Measurements from ENCODE around the gene WNK2.

Gene WNK2

DNA sequence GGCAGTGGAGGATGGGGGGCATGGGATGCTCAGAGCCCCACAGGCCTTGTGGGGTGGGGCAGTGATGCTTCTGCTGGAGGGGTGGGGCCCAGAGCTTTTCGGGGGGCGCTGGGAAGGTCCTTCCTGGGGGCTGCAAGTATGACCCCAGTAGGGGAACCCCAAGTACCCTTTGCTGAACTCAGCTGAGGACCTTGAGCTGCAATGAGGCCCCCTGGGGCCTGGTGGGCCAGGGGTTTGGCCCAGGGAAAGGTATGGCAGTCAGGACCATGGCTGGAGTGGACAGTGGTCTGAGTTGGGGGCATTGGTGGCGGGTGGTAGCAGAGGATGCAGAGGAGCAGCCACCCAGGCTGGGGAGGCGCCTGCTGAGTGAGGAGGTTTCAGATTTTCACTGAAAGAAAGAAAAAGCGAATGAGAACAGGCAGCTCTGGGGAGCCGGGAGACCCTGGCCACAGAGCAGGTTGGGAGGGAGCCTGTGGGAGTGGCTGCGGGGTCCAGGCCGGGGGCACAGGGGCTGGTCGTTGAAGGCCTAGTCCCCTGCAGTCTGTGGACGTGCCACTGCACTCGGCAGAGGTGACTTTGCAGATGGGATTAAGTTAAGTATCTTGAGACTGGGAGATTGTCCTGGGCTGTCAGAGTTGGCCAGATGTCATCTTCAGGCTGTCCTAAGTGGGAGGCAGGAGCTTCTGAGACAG is 19.2 kb downstream of the WNK2 start:
- FAIRE-seq = no peak

DNA sequence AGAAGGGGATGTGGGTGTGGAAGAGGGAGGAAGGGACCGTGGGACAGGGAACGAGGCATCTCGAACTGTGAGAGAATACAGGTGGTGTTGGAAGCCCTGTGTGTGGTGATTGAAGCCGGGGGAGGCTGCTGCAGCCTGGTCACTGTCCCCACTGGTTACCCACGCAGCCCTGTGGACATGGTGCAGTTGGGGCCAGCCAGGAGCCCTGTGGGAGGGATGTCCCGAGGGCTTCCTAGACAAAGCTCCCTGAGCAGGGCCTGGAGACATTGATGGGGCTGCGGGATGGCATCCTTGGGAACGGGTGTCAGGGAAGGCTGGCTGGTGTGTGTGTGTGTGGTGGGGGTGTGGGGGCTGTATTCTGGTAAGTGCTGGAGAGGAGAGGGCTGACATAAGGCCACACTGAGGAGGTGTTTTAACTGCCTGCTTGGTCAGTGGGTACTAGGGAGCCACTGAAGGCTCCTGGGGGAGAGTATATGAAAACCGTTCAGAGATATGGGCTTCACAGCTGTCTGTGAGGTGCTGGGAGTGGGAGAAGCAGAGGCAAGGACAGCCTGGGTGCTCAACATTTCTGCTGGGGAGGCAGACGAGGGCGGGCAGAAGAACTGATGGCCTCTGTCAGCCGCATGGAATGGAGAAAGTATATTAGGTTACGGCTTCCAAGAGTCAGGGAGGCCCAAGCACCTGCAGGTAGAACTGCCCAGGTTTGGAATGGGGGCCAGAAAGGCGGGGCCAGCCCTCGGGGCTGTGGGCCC is 20.0 kb downstream of the WNK2 start:
- no peak for FAIRE-seq

DNA sequence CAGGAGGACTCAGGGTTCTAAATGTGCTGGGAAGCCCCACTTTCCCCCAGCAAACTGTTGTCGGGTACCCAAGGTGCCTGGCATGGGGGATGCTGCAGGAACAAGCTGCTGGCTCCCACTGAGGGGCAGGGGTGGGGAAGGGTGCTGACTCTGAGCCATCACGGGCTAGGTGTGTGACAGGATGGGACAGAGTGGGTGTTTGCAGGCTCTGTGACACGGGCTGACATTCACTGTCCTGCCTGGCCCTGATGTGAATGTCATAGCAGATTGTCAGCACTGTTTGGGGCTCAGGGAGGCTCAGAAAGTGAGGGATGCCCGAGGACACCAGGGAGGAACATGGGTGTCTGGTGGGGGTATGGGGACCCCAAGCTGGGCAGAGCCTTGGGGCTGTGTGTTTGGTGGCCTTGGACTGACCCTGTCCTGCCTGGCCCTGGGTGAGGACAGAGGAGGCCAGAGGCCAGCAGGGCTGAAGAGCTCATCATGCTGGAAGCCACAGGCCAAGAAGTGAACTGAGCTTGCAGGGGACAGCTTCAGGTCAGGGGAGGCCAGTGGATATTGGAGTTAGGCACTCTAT is 20.6 kb downstream of the WNK2 start:
- FAIRE-seq = no peak

DNA sequence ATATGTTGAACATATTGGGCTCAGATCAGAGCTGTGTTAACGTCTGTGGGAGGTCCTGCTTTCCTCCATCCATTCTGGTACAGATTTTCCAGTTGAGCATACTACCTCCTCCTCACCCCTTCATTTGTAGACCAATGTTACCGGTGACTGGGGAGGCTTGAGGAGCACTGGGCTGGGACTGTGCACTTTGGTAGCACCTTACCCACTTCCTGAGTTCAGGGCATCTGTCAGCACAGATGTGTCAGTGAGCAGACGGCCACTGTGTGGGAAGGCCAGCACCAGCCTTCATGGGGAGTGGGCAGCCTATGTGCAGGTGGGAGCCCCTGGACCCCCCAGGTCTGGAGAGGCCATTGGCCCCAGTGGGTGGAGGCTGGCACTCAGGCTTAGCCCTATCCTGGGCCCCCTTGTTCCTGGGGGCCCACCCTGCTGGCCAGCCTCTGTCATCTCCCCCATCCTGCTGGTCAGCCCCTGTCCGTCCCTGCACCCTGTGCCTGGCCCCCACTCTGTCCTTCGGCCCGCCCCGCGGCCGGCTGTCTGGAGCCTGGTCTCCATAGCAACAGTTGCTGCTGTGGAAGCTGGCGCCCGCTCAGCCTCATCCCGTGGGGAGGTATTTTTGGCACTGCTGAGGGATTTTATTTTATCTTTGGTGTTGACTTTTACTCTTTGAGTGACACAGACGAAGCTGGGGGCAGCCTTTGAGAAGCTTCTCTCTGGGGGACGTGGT is 21.3 kb downstream of the WNK2 start:
- FAIRE-seq = no peak

DNA sequence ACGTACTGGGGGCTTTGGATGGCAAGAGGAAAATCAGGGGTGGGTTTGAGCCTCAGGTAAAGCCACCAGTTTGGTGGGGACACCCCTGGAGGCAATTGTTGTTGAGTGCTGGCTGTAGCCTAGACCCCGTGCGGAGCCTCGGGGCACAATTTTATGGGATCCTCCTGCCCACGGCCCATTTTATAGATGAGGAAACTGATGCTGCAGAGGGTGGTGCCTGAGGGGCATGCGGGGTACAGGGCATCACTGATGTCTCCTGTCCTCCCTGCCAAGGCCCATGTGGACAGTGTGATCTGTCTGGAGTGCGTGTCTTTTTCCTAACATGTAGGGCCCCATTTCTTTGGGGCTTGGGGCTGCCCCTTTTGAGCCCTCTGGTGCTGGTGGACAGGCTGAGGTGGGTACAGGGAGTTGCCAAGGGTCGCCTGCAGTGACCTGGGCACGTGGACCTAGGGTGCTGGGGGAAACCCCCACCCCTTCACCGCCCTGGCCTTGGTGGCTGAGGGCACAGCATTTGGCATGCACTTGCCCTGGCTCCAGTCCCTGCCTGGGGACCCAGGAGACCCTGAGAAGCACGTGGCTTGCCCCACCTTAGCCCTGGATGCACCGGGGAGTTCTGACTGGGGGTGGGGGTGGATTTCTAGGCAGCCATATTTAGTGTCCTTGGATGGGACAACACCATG is 22.1 kb downstream of the WNK2 start:
- no peak for FAIRE-seq

DNA sequence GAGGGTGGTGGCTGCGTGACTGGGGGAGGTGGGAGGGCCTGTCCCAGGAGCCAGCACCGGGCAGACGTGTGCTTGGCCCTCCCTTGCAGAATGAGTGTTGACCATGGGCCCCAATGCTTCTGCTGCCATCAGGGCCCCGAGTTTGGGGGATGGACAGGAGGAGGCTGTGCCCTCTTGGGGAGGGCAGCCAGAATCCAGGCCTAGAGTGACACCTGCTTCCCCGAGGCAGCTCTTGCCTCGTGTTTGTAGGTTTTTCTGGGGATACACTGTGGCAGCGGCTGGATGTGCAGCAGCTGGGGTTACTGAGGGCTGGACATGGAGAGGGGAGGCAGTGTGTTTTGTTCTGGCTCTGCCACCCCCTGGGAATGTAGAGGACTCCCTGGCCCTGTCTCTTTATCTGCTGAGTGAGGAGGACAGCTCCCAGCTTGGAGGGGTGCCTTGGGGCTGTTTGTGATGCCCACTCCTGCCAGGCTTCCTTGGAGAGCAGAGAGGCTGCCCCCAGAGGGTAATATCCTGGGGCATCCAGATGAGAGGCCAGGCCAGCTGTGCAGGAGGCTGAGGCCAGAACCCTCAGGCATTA is 22.7 kb downstream of the WNK2 start:
- no peak for FAIRE-seq

DNA sequence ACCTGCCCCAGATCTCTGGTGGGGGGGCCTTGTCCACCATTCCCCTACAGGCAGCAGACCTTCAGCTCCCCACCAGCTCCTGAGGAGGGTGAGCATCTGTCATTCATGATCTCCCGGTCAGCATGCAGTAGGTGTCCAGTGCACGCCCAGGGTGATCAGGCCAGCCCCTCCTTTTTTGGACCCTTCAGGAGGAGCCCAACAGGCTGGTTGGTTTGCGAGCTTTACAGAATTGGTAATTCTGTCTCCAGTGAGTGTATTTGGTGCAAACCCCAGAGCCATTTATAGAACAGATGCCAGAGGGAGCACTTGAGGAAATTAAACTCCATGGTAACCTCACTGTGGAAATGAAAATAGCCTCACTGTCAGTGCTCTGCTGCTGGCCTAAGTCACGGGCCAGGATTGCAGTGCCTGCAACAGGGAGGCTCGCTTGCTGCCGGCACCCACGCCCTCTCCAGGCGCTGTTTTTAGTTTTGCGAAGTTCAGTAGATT is 23.4 kb downstream of the WNK2 start:
- FAIRE-seq = peak; percentile 90

DNA sequence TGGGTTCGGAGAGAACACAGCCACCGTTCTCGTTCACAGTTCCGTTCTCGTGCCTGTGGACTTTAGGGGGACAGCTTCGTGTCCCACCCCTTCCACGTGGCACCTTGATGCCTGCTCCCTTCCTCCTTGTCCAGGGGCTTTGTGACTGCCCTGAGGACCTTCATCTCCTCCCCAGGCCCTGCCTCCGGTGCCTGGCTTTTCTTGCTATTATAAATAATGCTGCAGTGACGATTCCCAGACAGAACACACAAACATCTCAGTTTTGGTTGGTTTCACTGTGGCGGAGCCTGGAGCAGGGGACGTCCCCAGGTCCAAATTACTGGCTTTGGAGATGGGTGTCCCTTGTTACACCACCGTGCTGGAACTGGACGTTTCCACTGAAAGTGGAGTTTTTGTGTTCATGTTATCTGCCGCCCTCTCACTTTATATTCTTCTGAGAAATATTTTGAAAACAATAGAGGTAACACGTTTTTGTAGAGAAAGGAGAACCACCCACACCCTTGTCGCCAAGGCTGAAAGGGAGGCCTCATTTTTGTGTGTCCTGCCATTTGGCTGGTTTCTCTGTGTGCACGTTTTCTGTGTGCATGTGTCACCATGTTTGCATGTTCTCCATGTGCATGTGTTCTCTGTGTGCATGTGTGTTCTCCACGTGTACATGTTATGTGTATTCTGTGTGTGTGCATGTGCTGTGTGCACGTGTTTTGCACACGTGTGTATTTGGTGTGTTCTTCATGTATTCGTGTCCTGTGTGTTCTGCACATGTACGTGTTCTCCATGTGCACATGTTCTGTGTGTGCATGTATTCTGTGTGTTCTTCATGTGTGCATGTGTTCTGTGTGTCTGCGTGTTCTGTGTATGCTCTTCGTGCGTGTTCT is 24.2 kb downstream of the WNK2 start:
- FAIRE-seq = no peak

DNA sequence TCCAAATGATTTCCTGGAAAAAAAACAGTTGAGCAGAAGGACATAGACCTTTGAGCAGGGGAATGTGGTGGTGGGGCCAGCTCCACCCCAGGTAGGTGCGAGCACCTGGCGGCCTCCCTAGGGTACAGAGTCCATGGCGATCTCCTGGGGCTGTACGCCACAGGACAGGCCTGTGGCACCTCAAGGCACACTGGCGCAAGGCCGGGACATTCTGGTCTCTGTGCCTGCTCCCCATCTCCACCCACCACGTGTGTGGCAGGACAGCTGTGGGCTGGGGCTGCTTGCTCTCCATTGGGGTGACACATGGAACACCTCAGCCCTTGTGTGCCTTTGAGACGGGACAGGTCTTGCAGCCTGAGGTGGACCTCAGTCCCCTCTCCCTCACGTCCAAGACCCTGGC is 25.2 kb downstream of the WNK2 start:
- FAIRE-seq = no peak

DNA sequence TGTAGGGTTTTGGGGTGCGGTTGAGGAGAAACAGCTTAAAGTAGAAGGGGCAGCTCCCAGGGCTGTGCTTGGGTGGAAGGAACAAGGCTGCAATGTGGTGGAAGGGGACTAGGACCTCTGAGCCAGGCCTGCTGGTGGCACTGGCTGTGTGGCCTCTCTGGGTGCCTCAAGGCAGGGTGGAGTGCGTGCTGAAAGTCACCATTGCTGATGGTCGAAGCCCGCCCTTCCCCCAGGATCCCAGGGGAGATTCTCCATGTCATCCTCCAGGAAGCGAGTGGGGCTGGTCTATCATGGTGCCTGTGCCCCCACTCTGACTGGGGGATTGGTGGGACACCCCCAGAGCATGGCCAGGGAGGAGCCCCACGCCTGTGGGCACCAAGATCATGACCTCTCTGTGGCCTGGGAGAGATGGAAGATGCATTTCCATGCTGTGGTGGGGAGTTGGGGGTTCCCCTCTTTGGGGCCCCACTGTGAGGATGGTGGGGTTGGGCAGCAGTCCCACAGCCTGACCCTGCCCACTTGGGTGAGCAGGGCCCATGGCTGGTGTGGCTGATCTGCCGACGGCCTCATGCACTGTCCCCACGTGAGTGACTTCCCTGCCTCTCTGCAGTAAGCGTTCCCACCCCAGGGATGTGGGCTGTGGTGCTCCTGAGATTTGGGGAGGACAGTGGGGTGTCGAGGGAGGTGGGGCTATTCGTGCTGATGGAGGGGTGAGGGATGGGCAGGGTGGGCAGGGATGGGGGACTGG is 25.8 kb downstream of the WNK2 start:
- FAIRE-seq = no peak

DNA sequence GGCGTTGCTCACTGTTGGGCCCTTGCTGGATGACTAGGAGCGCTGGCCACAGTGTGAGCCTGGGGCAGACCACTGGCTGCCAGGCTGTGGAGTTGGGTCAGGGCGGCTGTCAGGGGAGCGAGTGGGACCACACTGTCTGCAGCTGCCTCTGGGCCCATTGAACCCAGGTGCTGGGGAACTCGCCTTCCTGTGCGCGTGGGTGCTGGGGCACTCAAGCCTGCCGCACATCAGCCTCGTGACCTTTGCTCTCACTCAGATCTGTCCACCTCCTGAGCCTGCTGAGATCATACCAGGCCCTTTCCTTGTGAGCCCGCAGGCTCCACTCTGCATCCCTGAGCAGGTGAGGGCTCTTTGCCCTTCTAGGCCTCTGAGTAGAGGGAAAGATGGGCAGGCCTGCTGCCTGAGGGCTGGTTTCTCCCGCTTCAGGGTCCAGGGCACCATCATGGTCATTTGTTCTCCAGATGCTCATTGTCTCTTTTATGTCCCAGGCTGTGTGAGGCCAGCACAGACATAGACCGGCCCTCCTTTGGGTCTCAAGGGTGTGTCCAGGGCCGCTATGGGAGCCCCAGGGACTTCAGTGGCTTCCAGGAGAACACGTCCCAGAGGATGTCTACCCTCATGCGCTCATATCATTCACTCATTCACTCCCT is 26.5 kb downstream of the WNK2 start:
- no peak for FAIRE-seq

DNA sequence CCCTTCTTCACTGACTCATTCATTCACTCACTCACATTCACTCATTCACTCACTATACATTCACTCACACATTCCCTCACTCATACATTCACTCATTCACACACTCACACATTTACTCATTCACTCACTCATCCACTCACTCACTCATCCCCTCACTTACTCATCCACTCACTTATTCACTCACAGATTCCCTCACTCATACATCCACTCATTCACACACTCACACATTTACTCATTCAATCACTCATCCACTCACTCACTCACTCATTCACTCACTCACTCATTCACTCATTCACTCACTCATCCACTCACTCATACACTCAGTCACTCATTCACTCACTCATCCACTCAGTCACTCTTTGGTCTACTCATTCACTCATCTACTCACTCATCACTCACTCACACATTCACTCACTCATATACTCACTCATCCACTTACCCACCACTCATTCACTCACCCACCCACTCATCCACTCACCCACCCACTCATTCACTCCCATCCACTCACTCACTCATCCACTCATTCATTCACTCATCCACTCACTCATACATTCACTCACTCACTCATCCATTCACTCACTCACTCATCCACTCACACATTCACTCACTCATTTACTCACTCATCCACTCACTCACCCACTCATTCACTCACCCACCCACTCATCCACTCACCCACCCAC is 27.2 kb downstream of the WNK2 start:
- FAIRE-seq = no peak

DNA sequence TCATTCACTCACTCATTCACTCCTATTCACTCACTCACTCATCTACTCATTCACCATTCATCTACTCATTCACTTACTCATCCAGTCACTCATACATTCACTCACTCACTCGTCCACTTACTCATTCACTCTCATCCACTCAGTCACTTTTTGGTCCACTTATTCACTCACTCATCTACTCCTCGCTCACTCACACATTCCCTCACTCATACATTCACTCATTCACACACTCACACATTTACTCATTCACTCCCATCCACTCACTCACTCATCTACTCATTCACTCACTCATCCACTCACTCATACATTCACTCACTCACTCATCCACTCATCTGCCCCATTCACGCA is 27.7 kb downstream of the WNK2 start:
- FAIRE-seq = no peak

DNA sequence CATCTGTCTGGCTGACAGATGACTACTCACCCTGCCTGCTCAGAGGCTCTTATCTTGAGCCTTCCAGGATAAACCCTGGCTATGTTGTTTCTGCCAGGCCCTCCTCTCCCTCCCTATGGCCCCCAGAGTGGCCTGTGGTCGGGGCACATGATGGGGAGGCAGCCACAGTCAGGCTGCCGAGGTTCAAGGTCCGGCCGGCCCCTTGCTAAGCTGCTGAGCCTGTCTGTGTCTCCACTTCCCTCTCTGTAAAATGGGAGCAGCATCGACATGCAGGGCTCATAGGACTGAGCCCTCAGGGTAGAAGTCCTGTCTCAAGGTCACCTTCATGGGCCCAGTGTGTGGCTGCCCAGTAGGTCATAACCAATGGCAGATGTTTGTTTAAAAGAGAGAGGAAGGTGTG is 28.5 kb downstream of the WNK2 start:
- FAIRE-seq = no peak

DNA sequence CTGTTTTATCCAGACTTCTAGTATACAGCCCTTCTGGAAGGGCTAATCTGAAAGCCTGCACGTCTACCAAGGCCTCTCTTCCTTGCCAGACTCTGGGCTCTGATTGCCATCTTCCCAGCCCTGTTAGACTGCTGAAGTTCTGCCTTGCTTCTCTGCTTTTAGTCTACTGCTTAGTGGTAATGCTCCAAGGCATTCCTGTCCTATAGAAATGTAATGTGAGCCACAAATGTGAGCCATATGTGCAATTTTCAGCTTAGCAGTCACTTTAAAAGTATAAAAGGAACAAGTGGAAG is 32.1 kb downstream of the WNK2 start:
- FAIRE-seq = no peak

DNA sequence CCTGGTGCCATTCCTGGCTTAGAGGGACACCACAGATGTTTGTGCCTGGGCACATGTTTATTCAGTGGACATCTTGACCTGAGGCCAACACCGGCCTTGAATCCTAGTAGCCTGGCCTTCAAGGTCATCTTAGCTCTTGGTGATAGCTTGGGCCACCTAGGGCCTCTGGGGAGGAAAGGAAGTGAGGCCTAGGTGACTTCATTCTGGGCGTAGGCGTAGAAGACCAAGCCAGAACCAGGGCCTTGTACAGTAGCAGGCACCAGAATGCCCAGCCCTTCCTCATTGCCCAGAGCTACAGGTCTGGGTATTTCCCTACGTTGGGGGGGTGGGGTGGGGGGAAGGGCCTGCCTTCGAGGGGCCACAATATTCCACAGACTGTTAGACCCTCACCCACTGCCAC is 33.8 kb downstream of the WNK2 start:
- FAIRE-seq = no peak

DNA sequence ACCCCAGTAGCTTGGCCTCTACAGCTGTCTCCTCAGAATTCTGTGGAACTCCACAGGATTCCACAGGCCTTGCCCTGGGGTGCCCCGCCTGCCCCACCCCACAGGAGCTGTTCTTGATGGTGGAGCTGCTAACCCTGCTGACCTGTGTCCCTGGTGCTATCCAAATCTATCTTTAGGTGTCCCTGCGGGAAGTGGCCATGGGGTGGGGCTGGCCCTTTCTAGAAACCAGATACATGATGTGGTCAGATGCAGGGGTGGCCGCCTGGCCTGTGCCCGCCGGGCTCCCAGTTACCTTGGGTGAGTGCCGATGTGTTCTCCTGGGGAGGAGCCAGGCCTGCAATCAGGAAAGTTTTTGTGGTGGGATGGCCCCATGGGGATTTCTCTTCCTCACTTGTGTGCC is 34.2 kb downstream of the WNK2 start:
- FAIRE-seq = no peak

DNA sequence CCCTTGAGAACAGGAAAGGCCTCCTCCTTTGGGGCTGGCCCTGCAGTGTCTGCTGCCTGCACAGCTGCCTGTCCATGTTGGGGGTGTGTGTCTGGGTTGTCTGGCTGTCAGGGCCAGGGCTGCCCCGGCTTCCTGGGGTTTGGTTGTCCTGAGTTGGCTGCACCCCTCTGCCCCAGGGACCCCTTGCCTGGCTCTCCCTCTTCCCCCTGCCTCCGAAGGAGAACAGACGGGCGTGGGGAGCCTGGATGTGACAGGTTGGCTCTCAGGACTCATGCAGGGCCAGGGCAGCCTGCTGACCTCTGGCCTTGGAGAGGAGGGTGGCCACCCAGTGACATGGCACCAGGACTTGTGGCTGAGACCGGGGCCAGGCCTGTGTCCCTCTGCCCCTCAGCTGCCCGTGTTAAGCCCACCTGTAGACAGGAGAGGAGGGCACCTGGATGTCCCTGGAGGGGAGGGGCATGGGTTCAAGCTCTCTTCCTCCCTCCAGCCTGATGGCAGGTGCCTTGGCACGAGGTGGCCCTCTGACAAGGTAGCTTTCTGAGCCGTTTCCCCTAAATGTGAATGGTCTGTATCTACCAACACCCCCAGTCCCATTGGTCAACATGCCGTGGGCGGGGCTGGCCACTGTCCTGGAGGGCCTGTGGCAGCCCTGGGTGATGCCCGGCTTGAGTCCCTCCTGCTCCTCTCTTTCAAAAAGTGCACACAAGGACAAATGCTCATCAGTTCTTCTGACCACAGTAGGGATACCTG is 34.9 kb downstream of the WNK2 start:
- FAIRE-seq = no peak

DNA sequence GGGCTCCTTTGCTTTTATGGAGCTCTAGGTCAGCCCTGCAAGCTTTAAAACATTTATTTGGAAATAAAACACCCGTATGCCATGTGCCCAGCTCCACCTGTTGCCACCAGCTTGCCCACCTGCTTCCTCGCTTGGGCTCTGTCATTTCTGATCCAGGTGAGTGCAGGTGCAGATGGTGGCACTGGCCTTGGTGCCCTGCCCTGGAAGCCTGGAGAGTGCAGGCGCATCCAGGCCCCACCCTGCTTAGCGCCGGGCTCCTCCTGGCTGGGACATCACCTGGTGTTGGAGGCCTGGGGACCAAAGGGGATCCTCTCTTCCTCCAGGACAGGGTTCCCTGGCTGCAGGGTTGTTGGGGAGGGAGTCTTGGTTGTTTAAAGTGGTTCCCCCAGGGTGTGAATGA is 35.8 kb downstream of the WNK2 start:
- FAIRE-seq = no peak
